HEK293 (cell line): ENCODE results near the gene ACP7.

Experiments
- CTCF ChIP-seq: fragments of 450-650 bp; formaldehyde crosslinking; IDR thresholded peaks from 2 replicates; pipeline ENCODE4 v1.5.1; 2016; ENCODE audit warnings: missing biosample characterization, missing genetic modification characterization
- PBX3 ChIP-seq: sonication (generic); formaldehyde crosslinking; IDR thresholded peaks from 2 replicates; pipeline ENCODE4 v1.8.1; 2022; ENCODE audit warnings: mild to moderate bottlenecking, moderate library complexity, missing genetic modification reagents
- REST ChIP-seq: fragments of 450-650 bp; formaldehyde crosslinking; IDR thresholded peaks from 2 replicates; pipeline ENCODE4 v1.5.1; 2016; ENCODE audit warnings: missing biosample characterization, missing genetic modification characterization
- SP7 ChIP-seq: fragments of 450-650 bp; formaldehyde crosslinking; IDR thresholded peaks from 2 replicates; pipeline ENCODE4 v1.5.1; 2016; ENCODE audit warnings: missing biosample characterization, missing genetic modification characterization
- ZBTB49 ChIP-seq: fragments of 450-650 bp; formaldehyde crosslinking; IDR thresholded peaks from 2 replicates; pipeline ENCODE4 v1.5.1; 2016; ENCODE audit warnings: missing biosample characterization, missing genetic modification characterization, low read depth
- ZFP41 ChIP-seq: fragments of 450-650 bp; formaldehyde crosslinking; IDR thresholded peaks from 2 replicates; pipeline ENCODE4 v1.5.1; 2016; ENCODE audit warnings: missing biosample characterization, missing genetic modification characterization, borderline replicate concordance
- ZNF274 ChIP-seq, 2 experiments: fragments of 200-500 bp in 1 of 2; fragments of 450-650 bp in 1 of 2; sonication (Bioruptor generic) in 1 of 2; formaldehyde crosslinking in 1 of 2; IDR thresholded peaks; 2 replicates each; pipeline versions ENCODE4 v1.5.1 to v1.6.1; 2014 to 2016; ENCODE audit warnings: borderline replicate concordance in 1 of 2, inconsistent platforms in 1 of 2, low read length in 1 of 2, missing biosample characterization in 1 of 2, missing genetic modification characterization in 1 of 2
- ZNF335 ChIP-seq: fragments of 450-650 bp; formaldehyde crosslinking; conservative IDR thresholded peaks from 2 replicates; pipeline ENCODE4 v1.5.1; 2016; ENCODE audit warnings: missing biosample characterization, missing genetic modification characterization
- ZNF350 ChIP-seq: fragments of 450-650 bp; formaldehyde crosslinking; IDR thresholded peaks from 2 replicates; pipeline ENCODE4 v1.5.0; 2017; ENCODE audit warnings: missing biosample characterization, mild to moderate bottlenecking, missing genetic modification characterization
- ZNF529 ChIP-seq: fragments of 450-650 bp; formaldehyde crosslinking; IDR thresholded peaks from 2 replicates; pipeline ENCODE4 v1.5.1; 2017; ENCODE audit warnings: missing genetic modification characterization, missing biosample characterization; ENCODE audit not compliant: insufficient replicate concordance
- ZNF600 ChIP-seq: fragments of 450-650 bp; formaldehyde crosslinking; IDR thresholded peaks from 2 replicates; pipeline ENCODE4 v1.5.1; 2016; ENCODE audit warnings: missing biosample characterization, missing genetic modification characterization
- ZNF660 ChIP-seq: fragments of 450-650 bp; IDR thresholded peaks from 2 replicates; pipeline ENCODE4 v1.5.1; 2018; ENCODE audit warnings: missing biosample characterization, mild to moderate bottlenecking, missing genetic modification characterization
- ZSCAN16 ChIP-seq: fragments of 450-650 bp; formaldehyde crosslinking; IDR thresholded peaks from 2 replicates; pipeline ENCODE4 v1.5.1; 2016; ENCODE audit warnings: missing biosample characterization, missing genetic modification characterization

GRCh38 chr19:39124136-39124764, 40.1 kb downstream of the ACP7 start:
- TF ChIP-seq CTCF (tag by site-specific recombination) (no peak), ZNF350 (tag by site-specific recombination) (no peak), ZNF274 (IDR thresholded peaks at IDR 0.05; ENCODE audit: low read length) (no peak), ZNF274 (tag by site-specific recombination; IDR thresholded peaks at IDR 0.05; ENCODE audit: borderline replicate concordance) (no peak), ZSCAN16 (tag by site-specific recombination) (no peak), ZNF660 (tag by site-specific recombination) (no peak), ZNF529 (tag by site-specific recombination) (no peak), ZFP41 (tag by site-specific recombination) (no peak), REST (no peak), PBX3 (CRISPR knock-in tag) (no peak), SP7 (no peak), ZNF335 (tag by site-specific recombination) (no peak), ZBTB49 (tag by site-specific recombination) (no peak), ZNF600 (tag by site-specific recombination) (no peak)
